HS-5 (cell line): Measurements from ENCODE around the gene TOR3A.
"Not testable (repeated sequence)": the region's sequence is repeated elsewhere in the genome, so short reads cannot be mapped to it uniquely, and the experiment has no call there.

ENCODE experiments used
- DNase-seq: peaks from one replicate; pipeline ENCODE4 v3.0.0-alpha.2; 2012; ENCODE audit warnings: low read depth

The TOR3A gene, protein sequence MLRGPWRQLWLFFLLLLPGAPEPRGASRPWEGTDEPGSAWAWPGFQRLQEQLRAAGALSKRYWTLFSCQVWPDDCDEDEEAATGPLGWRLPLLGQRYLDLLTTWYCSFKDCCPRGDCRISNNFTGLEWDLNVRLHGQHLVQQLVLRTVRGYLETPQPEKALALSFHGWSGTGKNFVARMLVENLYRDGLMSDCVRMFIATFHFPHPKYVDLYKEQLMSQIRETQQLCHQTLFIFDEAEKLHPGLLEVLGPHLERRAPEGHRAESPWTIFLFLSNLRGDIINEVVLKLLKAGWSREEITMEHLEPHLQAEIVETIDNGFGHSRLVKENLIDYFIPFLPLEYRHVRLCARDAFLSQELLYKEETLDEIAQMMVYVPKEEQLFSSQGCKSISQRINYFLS

DNA sequence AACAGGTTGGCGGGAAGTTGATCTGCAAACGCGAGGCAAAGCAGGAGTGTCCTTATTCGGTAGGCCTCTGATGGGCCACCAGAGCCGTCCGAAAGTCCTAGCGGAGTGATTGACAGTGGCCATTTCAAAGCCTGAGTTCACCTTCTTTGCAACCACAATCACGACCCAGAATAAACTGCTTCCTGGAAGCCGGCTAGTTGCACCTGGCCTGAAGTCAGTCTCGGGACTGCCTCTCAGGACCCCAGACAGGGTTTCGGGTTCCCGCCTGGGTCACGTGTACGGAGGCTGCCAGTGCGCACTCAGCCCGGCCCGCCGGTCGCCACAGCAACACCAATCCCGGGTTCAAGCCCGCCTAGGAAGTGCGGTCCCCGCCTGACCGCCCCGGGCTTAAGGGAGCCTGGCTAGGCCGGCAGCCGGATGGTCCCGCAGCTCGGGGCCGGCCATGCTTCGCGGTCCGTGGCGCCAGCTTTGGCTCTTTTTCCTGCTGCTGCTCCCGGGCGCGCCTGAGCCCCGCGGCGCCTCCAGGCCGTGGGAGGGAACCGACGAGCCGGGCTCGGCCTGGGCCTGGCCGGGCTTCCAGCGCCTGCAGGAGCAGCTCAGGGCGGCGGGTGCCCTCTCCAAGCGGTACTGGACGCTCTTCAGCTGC, at the start of gene TOR3A:
Gene TOR3A, plus strand, starts transcription at position 384 of the 646 bp plus-strand sequence. Its CDS starts 59 bp downstream, at position 443.
- peak; percentile 64 for DNase-seq

DNA sequence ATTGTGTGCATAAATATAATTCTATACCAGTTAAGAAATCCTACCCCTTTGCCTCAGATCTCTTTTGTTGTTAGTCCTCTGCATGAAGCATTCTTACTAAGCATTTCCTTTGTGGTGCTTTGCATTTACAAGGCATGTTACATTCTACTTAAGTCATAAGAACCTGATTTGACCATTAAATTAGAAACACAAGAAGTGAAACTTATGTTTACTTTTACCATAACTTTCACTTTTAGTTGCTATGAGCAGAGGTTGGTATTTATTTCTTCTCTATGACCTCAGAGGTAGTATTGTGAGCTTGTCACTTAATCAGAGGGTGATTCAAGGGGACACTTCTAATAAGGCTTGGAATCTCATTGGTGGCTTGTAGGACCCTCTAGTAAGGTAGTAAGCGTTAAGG, 47.1 kb upstream of the TOR3A start:
- no peak for DNase-seq

DNA sequence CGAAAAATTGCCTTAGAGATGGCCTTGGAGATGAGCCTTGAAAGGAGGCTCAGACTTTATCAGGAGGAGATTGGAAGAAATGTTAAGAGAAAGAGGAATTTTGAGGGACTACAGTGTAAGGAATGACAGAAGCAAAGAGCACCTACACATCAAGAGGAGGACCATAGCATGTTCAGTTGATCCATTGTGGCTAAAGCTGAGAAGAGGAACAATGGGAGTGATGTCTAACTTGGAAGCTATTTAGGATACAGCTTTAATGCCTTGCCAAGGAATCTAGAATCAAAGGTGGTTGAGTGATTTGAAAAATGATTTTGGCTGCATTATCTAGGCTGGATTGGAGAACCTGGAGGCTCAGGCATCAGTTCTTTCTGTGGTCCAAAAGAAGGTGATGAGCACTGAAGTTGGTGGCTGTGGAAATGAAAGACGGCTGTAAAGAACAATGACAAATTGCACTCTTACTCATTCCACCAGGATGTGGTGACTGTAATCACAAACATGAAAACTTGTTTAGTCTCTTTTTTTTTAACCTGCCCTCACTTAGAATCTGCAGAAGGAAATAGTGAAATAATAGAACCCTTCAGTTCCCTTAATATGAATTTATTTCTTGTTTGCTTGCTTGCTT, 44.9 kb upstream of the TOR3A start:
- DNase-seq: no peak

DNA sequence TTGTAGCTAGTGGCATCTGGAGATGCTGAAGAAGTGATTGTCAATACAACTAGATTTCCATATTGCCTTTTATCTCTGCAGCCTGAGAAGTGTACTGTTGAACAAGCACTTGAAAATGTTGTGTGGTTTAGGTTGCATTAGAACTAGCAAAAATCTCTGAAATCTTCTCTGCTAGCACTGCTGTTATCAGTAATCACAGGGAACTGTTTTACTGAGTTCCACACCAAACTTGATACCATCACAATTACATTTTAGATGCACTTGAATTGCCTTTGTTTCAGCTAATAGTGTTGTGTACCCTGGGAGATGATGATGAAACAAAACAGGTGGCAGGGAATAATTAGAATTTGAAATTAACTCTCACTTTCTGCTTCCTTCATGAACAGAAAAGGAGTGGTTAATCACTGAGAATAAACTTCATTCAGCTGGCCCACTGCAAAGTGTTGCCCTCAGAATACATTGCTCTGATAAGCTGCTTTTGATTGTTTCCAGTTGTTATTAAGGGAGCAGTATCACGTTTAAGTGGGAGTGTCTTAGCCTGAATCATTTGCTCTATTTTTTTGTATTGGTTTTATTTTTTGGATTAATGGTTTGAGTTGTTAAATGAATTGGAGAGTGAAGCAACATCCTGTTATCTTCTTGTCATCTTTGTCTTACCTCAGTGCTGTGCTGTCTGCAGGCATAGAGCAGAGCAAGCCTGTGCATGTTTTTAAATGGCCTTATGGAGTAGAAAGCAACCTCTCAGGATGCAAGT, 43.2 kb upstream of the TOR3A start:
- no peak for DNase-seq

DNA sequence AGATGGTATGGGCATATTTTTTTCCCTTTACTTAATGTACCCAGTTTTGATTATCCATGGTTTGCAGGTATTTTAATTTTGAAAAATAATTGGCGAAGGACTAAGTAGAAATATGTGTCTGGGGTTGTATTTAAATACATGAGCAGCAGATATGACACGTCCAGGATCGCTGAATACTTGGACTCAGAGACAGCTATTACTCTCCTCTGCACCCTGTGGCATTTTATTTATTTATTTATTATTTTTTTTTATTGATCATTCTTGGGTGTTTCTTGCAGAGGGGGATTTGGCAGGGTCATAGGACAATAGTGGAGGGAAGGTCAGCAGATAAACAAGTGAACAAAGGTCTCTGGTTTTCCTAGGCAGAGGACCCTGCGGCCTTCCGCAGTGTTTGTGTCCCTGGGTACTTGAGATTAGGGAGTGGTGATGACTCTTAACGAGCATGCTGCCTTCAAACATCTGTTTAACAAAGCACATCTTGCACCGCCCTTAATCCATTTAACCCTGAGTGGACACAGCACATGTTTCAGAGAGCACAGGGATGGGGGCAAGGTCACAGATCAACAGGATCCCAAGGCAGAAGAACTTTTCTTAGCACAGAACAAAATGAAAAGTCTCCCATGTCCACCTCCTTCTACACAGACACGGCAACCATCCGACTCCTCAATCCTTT, 42.2 kb upstream of the TOR3A start:
- DNase-seq: not testable (repeated sequence)

DNA sequence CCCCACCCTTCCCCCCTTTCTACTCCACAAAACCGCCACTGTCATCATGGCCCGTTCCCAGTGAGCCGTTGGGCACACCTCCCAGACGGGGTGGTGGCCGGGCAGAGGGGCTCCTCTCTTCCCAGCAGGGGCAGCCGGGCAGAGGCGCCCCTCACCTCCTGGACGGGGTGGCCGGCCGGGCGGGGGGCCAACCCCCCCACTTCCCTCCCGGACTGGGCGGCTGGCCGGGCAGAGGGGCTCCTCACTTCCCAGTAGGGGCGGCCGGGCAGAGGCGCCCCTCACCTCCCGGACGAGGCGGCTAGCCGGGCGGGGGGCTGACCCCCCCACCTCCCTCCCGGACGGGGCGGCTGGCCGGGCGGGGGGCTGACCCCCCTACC, 41.7 kb upstream of the TOR3A start:
- not testable (repeated sequence) for DNase-seq

DNA sequence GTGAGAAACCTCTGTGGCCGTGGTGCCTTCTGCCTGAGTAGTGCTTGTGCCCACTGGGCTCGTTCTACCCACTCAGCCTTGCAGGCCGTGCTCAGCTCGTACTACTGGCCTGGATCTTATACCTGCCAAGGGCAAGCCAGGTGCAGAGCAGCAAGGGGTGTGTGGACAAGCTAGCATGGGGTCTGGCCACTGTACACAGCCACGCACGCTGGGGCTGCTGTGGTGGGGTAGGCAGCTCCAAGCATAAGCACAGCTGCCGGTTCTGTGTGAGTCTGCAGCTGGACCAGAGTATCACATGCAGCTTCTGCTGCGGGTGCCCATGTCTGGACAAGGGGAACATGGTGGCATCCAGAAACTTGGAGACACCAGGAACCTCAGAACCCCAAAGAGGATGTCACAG, 39.8 kb upstream of the TOR3A start:
- DNase-seq: no peak

DNA sequence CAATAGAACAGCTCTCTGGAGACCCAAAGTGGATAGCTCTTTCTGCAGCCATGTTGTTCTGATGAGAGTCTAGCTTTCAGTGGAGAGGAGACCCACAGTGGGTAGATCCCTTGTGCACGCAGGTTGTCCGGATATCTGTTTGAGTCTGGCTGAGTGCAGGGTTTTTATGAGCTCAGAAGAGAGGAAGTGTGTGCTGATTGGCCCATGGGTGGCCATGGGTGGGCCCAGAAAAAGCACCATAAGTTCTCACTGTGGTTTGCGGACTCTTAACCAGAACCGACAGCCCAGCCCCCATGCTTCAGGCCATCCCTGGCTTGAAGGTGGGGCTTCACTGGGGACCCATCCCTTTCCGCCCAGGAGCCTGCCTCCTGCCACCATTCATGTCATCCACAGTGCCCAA, 39.2 kb upstream of the TOR3A start:
- DNase-seq: no peak

DNA sequence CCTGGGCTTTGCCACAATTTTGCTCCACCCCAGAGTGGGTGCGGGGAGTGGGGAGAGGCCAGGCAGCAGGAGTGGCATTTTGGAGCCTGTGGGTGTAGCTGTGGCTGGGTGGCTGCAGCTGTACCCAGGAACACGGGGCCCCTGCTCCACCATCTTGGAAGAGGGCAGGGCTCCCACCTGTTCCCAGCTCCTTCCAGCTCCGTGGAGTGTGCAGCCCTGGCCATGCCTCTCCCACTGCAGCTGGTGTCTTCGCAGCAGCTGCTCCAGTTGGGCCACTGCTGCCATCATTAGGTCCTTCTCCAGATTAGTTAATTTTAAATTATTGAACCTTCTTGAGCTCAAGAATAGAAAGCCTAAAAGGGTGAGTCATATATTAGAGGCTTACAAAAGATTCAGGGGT, 38.6 kb upstream of the TOR3A start:
- DNase-seq: no peak

DNA sequence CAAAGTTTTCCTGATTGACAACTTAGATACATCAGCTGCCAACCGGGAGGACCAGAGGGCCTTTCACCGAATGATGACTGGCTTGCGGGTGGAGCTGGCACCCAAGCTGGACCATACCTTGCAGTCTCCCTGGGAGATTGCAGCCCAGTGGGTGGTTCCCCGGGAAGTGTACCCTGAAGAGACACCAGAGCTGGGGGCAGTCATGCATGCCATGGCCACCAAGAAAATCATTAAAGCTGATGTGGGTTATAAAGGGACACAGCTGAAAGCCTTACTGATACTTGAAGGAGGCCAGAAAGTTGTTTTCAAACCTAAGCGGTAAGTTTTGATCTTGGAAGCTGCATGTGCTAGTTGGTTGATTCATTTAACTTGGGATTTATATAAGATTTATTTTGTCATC, 38.0 kb upstream of the TOR3A start:
- DNase-seq: no peak

DNA sequence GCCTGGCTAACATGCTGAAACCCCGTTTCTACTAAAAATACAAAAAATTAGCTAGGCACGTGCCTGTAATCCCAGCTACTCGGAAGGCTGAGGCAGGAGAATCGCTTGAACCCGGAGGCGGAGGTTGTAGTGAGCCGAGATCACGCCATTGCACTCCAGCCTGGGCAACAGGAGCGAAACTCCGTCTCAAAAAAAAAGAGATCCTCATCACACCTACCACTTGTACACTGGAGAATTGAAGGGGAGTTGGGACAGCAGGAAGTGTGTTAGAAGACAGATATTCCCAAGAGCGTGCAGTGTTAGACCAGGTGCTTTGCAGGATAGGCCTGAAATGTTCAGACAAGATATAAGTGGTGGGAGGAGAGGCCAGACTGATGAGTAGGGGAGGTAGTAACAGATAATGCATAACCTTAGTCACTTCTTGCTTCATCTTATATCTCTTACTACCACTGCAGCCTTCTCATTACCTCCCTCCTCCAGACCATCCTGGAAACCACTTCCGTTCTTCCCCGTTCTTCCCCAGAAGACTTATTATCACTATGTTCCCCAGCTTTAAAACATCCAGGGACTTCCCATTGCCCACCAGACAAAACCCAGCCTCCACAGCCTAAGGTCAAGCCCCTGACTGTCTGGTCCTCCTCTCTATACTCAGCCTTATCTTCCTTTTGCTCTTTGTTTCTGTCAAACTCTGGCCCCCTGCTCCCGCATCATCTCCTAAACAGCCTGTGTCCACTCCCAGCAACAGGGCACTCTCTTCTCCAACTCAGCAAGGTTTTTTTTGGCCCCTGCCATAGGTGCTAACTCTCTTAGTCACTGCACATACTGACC, 34.8 kb upstream of the TOR3A start:
- DNase-seq: no peak

DNA sequence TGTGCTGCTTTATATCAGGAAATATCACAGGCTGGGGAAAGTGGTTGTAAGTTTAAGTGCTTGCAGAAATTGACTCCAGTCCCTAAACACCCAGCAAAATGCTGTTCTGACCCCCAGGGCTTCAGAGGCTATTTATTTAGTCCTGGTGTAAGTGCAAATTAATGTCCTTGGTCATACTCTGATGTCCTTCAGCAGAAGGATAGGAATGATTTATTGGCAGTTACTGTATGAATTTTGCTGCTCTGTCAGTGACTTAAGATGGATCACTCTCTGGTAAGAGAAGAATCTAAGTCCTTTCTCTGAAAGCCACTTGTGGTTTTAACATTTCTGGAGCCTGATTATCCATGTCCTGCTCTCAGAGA, 34.3 kb upstream of the TOR3A start:
- no peak for DNase-seq

DNA sequence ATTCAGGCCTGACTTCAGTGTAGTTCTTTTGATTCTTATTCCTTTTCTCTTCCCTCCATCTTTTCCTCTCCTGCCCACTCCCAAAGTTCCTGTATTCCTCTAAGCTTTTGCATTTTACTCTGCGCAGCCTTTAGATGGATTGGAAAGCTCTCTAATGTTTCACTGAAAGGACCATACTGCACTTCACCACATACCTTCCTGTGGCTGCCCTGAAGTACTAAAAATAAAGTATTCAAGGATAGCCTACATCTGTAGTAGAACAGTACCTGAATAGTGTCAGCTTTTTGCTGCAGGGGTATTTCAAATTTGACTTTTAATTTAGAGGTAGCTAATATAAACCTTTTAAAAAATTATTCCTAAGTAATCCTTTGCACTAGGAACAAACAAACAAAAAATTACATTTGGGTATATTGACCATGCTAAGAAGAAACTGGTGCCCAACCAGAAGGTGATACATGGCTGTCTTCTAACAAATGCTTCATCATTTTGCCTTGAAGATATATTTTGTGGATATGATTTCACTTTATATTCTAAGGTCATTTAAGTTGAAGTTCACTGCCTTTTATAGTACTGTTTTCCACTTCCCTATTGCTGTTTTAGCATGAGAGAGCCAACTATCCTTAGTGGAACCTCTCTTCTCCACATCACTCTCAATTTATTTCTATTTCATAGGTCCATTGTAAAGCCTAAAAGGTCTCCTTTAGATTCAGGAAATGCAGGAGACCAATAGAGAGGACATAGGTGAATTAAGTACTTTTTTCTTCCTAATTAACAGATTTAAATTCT, 33.3 kb upstream of the TOR3A start:
- DNase-seq: no peak

DNA sequence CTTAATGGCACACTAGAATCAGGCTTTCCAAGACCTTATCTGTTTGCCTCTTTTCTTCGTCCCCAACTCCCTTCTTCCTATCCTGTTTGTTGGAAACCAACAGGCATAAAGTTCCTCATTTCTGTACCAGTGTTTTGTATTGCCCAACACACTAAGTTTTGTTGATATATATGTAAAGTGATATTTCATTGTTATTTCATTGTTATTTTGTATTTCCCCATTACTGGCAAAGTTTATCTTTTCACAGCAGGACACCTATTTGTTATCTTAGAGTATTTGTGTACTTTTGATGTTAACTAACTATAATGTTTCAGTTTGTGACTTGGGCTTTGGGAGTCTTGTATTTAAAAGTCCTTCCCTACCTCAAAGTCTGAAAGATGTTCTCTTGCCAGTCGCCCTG, 29.1 kb upstream of the TOR3A start:
- no peak for DNase-seq

DNA sequence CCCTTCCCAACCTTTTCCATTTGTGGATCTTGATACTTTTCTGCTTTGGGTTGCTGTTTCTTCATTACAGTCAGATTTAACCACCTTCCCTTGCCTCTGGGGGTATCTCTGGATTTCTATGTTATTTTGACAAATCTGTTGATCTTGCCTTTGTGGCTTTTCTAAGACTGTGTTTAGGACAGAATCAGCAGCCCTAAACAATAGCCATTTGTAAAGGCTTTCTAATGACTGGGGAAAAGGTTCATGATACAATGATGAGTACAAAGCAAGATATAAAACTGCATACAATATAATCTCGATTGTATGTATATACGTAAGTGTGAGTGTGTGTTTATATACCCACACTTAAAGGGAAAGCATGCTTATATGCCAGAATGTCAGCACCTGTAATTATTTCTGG, 28.4 kb upstream of the TOR3A start:
- no peak for DNase-seq

DNA sequence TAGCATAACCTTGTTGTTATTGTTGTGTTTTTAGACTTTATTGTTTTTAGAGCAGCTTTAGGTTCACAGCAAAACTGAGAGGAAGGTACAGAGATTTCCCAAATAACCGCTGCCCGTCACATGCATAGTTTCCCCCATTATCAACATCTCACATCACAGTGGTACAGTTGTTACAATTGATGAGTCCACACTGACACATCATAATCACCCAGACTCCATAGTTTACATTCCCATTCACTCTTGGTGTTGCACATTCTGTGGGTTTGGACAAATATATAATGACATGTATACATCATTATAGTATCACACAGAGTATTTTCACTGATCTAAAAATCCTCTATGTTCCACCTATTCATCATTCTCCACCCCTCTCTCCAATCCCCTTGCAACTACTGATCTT, 25.9 kb upstream of the TOR3A start:
- no peak for DNase-seq

DNA sequence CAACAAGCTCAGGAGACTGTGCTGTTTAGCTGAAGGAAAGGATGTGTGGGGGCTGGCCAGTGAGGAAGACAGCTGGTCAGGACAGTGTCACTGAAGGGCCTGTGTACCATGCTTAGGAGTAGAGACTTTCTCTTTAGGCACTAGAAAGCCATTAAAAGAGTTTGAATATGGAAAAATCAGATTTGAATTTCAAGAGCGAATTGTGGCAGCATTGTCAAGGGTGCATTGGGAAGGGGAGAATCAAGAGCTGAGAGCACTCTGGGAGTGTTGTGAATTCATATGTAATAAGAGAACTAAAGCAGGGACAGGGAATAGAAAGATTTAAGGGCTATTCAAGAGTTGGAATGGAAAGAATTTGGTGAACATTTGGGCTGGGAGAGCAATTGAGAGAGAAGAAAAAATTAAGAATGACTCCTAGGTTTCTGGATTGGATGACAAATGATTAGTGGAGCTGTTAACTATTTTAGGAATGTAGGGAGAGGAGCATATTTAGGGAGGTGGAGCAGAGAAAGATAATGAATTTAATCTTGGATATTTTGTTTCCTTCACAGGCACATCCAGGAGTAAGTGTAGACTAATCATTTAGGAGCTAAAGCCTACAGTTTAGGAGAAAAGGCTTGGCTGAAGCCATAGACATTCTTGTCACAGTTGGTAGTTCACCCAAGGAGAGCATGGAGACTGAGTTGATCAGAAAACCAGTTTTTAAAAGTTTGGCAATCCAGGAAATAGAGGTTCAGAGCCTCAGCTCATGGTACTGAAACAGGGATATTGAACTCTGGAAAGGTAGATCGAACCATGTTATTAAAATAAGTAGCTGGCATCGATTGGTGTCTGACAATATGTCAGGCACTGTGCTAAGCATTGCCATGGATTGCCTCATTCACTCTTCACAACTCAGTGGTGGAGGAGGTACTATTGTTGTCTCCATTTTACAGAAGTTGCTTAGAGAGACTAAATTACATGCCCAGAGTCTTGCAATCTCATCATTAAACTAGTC, 23.1 kb upstream of the TOR3A start:
- peak; percentile 63 for DNase-seq

DNA sequence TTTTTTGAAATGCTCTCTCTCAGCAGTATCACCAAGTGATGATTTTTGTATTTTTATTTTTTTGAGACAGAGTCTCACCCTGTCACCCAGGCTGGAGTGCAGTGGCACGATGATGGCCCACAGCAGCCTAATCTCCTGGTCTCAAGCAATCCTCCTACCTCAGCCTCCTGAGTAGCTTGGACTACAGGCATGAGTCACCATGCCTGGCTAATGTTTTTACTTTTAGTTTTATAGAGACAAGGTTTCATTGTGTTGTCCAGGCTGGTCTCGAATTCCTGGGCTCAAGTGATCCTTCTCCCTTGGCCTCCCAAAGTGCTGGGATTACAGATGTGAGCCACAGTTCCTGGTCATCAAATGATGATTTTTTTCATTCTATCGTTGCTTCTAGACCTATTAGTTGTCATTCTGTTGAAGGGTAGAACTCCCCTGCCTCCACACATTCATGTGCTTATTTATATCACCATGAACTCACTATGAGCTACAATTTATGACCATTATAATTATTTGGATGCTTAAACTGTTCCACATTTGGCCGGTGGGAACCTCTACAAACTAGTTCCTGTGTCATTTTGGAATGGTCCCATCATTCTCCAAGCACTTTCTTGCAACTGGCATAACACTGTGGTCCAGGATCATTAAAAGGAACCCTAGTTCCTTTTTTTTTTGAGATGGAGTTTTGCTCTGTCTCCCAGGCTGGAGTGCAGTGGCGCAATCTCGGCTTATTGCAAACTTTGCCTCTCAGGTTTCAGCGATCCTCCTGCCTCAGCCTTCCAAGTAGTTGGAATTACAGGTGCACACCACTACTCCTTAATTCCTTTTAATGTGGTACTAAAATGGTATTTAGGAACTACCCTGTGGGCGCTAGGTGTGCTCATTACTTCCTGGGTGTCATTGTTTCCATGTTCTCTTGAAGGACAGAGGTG, 20.2 kb upstream of the TOR3A start:
- DNase-seq: no peak
